Measurements from ENCODE around the gene MINDY4.

Gene MINDY4

DNA sequence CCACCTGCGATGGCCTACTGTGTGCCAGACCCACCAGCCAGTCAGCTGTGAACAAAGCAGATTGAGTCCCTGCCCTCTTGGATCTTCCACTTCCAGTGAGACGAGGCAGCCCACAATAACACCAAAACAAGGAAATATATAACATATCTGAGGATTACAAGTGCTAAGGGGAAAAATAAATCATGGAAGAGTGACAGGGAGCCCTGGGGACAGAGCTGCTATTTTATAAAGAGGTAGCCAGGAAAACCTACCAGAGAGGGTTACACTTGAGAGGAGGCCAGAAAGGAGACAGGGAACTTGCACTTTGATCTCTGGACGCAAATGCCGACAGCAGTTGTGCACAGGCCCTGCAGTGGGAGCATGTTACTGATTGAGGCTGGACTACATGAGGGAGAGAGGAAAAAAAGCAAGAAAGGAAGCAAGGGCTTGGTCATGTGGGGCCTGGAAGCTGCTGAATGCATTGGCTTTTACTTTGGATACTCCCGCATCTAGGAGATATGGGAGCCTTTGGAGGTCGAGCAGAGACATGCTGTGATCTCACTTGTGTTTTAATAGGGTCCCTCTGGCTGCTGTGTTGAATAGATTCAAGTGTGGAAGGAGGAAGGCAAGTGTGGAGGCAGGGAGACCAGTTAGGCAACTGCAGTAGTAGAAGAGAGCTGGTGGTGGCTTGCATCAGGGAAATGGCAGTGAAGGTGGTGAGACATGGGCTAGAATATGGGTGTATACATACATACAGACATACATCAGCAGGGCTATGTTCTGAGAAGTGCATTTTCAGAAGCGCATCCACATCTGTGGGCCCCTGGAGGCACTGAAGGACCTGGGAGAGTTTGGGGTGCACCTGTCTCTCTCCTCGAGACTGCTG is 26.2 kb downstream of the MINDY4 start (continued):
- TF ChIP-seq, protein P1, sequence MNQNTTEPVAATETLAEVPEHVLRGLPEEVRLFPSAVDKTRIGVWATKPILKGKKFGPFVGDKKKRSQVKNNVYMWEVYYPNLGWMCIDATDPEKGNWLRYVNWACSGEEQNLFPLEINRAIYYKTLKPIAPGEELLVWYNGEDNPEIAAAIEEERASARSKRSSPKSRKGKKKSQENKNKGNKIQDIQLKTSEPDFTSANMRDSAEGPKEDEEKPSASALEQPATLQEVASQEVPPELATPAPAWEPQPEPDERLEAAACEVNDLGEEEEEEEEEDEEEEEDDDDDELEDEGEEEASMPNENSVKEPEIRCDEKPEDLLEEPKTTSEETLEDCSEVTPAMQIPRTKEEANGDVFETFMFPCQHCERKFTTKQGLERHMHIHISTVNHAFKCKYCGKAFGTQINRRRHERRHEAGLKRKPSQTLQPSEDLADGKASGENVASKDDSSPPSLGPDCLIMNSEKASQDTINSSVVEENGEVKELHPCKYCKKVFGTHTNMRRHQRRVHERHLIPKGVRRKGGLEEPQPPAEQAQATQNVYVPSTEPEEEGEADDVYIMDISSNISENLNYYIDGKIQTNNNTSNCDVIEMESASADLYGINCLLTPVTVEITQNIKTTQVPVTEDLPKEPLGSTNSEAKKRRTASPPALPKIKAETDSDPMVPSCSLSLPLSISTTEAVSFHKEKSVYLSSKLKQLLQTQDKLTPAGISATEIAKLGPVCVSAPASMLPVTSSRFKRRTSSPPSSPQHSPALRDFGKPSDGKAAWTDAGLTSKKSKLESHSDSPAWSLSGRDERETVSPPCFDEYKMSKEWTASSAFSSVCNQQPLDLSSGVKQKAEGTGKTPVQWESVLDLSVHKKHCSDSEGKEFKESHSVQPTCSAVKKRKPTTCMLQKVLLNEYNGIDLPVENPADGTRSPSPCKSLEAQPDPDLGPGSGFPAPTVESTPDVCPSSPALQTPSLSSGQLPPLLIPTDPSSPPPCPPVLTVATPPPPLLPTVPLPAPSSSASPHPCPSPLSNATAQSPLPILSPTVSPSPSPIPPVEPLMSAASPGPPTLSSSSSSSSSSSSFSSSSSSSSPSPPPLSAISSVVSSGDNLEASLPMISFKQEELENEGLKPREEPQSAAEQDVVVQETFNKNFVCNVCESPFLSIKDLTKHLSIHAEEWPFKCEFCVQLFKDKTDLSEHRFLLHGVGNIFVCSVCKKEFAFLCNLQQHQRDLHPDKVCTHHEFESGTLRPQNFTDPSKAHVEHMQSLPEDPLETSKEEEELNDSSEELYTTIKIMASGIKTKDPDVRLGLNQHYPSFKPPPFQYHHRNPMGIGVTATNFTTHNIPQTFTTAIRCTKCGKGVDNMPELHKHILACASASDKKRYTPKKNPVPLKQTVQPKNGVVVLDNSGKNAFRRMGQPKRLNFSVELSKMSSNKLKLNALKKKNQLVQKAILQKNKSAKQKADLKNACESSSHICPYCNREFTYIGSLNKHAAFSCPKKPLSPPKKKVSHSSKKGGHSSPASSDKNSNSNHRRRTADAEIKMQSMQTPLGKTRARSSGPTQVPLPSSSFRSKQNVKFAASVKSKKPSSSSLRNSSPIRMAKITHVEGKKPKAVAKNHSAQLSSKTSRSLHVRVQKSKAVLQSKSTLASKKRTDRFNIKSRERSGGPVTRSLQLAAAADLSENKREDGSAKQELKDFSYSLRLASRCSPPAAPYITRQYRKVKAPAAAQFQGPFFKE (tag by site-specific recombination; IDR thresholded peaks at IDR 0.05; ENCODE audit: borderline replicate concordance), result no peak
- TF ChIP-seq MYNN (tag by site-specific recombination; IDR thresholded peaks at IDR 0.05; ENCODE audit: borderline replicate concordance), result no peak

DNA sequence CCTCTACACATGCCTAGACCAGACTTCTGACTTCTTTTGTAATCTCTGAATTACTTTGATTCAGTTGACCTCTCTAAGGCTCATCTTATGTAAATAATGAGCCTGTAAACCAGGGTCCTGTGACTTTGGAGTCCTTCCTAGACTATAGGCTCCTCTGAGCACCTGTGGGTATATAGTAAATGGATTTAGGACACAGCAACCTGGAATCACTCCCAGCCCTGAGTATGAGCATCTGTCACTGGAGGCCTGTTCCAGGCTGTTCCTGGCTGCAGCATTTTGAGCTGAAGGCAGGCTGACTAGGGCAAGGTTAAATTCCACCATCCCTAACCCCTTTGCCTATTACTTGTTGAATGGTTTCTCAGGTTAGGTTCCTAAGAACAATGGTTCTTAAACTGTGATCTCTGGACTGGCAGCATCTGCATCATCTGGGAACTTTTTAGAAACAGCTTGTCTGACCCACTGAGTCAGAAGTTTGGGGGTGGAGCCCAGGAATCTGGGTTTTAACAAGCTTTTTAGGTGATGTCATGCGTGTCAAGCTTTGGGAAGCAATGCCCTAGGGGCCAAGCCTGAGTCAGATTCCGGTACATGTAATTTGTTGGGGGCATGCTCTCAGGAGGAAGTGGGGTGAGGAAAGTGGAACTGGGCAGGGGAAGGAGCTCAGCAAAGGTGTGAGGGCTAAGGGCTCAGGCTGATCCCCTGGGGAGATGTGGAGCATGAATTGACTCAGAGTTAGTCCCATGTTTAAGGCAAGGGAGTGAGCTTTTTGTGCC is 28.2 kb downstream of the MINDY4 start:
- H3K27ac ChIP-seq (ENCODE audit: extremely low read depth, low read depth, low read length), result no peak overlapping the region
- H3K4me1 ChIP-seq (ENCODE audit: control insufficient read depth, insufficient read depth, low read length), result no peaks in the 10 kb centered on the region
- no peaks in the 10 kb centered on the region for H3K9me3 ChIP-seq (ENCODE audit: control insufficient read depth, insufficient read depth, low read depth, low read length)
- H3K4me3 ChIP-seq (ENCODE audit: low read depth, low read length), result no peak overlapping the region
- H3K36me3 ChIP-seq (ENCODE audit: control insufficient read depth in 2 of 2, insufficient read depth in 1 of 2, low read length in 2 of 2), result no peaks in the 10 kb centered on the region
- ChIA-PET CTCF (interaction anchor here (0.5 to 1.8 kb wide), 10 partner anchors 15 to 1032 kb away, joined by 3 to 20 read pairs (median 4); no protein-coding TSS in a partner anchor), POLR2A (interaction anchor here (0.6 kb wide), 1 partner anchor 78 kb away, joined by 4 read pairs; no protein-coding TSS in a partner anchor)
- peak; percentile 35; the same call in 1 of the 2 replicates for TF ChIP-seq SCRT2 (tag by site-specific recombination; IDR thresholded peaks at IDR 0.05)
- TF ChIP-seq ZNF629 (tag by site-specific recombination; IDR thresholded peaks at IDR 0.05), result peak; percentile 83
- TF ChIP-seq, protein P2, sequence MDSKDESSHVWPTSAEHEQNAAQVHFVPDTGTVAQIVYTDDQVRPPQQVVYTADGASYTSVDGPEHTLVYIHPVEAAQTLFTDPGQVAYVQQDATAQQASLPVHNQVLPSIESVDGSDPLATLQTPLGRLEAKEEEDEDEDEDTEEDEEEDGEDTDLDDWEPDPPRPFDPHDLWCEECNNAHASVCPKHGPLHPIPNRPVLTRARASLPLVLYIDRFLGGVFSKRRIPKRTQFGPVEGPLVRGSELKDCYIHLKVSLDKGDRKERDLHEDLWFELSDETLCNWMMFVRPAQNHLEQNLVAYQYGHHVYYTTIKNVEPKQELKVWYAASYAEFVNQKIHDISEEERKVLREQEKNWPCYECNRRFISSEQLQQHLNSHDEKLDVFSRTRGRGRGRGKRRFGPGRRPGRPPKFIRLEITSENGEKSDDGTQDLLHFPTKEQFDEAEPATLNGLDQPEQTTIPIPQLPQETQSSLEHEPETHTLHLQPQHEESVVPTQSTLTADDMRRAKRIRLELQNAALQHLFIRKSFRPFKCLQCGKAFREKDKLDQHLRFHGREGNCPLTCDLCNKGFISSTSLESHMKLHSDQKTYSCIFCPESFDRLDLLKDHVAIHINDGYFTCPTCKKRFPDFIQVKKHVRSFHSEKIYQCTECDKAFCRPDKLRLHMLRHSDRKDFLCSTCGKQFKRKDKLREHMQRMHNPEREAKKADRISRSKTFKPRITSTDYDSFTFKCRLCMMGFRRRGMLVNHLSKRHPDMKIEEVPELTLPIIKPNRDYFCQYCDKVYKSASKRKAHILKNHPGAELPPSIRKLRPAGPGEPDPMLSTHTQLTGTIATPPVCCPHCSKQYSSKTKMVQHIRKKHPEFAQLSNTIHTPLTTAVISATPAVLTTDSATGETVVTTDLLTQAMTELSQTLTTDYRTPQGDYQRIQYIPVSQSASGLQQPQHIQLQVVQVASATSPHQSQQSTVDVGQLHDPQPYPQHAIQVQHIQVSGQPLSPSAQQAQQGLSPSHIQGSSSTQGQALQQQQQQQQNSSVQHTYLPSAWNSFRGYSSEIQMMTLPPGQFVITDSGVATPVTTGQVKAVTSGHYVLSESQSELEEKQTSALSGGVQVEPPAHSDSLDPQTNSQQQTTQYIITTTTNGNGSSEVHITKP (tag by site-specific recombination; IDR thresholded peaks at IDR 0.05), result 0 out of 2 replicates have a peak, but pooled peaks have one; percentile 20
- TF ChIP-seq, protein P3, sequence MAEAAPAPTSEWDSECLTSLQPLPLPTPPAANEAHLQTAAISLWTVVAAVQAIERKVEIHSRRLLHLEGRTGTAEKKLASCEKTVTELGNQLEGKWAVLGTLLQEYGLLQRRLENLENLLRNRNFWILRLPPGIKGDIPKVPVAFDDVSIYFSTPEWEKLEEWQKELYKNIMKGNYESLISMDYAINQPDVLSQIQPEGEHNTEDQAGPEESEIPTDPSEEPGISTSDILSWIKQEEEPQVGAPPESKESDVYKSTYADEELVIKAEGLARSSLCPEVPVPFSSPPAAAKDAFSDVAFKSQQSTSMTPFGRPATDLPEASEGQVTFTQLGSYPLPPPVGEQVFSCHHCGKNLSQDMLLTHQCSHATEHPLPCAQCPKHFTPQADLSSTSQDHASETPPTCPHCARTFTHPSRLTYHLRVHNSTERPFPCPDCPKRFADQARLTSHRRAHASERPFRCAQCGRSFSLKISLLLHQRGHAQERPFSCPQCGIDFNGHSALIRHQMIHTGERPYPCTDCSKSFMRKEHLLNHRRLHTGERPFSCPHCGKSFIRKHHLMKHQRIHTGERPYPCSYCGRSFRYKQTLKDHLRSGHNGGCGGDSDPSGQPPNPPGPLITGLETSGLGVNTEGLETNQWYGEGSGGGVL (tag by site-specific recombination; IDR thresholded peaks at IDR 0.05), result no peak; the same call in 1 of the 2 replicates
- TF ChIP-seq MEIS1 (CRISPR knock-in tag; IDR thresholded peaks at IDR 0.05; ENCODE audit: borderline replicate concordance), result no peak
- TF ChIP-seq, protein P4, sequence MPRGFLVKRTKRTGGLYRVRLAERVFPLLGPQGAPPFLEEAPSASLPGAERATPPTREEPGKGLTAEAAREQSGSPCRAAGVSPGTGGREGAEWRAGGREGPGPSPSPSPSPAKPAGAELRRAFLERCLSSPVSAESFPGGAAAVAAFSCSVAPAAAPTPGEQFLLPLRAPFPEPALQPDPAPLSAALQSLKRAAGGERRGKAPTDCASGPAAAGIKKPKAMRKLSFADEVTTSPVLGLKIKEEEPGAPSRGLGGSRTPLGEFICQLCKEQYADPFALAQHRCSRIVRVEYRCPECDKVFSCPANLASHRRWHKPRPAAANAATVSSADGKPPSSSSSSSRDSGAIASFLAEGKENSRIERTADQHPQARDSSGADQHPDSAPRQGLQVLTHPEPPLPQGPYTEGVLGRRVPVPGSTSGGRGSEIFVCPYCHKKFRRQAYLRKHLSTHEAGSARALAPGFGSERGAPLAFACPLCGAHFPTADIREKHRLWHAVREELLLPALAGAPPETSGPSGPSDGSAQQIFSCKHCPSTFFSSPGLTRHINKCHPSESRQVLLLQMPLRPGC (tag by site-specific recombination; IDR thresholded peaks at IDR 0.05), result peak; percentile 83
- TF ChIP-seq, protein P5, sequence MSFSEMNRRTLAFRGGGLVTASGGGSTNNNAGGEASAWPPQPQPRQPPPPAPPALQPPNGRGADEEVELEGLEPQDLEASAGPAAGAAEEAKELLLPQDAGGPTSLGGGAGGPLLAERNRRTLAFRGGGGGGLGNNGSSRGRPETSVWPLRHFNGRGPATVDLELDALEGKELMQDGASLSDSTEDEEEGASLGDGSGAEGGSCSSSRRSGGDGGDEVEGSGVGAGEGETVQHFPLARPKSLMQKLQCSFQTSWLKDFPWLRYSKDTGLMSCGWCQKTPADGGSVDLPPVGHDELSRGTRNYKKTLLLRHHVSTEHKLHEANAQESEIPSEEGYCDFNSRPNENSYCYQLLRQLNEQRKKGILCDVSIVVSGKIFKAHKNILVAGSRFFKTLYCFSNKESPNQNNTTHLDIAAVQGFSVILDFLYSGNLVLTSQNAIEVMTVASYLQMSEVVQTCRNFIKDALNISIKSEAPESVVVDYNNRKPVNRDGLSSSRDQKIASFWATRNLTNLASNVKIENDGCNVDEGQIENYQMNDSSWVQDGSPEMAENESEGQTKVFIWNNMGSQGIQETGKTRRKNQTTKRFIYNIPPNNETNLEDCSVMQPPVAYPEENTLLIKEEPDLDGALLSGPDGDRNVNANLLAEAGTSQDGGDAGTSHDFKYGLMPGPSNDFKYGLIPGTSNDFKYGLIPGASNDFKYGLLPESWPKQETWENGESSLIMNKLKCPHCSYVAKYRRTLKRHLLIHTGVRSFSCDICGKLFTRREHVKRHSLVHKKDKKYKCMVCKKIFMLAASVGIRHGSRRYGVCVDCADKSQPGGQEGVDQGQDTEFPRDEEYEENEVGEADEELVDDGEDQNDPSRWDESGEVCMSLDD (tag by site-specific recombination; IDR thresholded peaks at IDR 0.05), result no peak
- TF ChIP-seq GLIS1 (tag by site-specific recombination; IDR thresholded peaks at IDR 0.05), result peak; percentile 18; the same call in 1 of the 2 replicates
- TF ChIP-seq ZNF558 (tag by site-specific recombination; IDR thresholded peaks at IDR 0.05), result no peak
- TF ChIP-seq SP7 (tag by site-specific recombination; IDR thresholded peaks at IDR 0.05), result peak; percentile 84
- TF ChIP-seq ZNF248 (tag by site-specific recombination; IDR thresholded peaks at IDR 0.05), result no peak
- TF ChIP-seq ZNF324 (tag by site-specific recombination; IDR thresholded peaks at IDR 0.05), result no peak
- TF ChIP-seq, protein P6, sequence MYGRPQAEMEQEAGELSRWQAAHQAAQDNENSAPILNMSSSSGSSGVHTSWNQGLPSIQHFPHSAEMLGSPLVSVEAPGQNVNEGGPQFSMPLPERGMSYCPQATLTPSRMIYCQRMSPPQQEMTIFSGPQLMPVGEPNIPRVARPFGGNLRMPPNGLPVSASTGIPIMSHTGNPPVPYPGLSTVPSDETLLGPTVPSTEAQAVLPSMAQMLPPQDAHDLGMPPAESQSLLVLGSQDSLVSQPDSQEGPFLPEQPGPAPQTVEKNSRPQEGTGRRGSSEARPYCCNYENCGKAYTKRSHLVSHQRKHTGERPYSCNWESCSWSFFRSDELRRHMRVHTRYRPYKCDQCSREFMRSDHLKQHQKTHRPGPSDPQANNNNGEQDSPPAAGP (tag by site-specific recombination; IDR thresholded peaks at IDR 0.05), result peak; percentile 88
